Measurements from ENCODE around the gene ROPN1L. TPM values are rescaled to one million over a fixed set of nuclear protein-coding genes. Genes with fewer than 3 reads are reported as not detected.

ROPN1L gene
- polyA plus RNA-seq, 1 donor from 2014 or later = 0.52 TPM

DNA sequence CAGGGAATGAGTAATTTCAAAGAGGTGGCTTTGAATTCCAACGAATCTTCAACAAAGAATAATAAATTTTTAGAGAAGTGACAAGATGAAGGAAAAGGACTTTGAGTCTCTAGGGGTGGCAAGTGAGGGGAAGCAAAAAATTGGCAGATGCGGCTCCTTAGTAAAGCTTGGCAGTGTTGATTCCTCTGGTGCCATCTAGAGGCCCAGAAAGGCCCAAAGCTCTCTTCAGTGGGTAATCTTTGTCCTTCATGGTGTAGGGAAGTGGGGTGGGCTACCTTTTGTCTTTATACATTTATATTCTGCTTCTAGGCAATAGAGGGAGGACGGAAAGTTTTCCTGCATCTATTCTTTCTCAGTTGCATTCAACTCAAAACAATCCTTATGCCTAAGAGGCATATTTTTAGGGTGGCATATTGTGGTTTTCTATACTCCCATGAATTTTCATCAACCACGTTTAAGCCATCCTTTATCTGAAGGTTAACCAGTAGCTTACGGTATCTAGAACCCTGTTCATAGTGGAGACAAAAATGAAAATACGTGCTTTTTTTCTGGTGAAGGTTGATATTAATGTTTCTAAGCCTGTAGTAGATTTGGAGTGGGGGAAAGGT is 17.5 kb upstream of the ROPN1L start:
- H3K4me2 ChIP-seq (ENCODE audit: low read length) = no peak overlapping the region
- H2AFZ ChIP-seq (ENCODE audit: low read depth, low read length) = no peak overlapping the region
- no peaks in the 10 kb centered on the region for H3K9me3 ChIP-seq (ENCODE audit: low read length)
- no peaks in the 10 kb centered on the region for H3K9me2 ChIP-seq (ENCODE audit: insufficient read depth, low read length)
- no peaks in the 10 kb centered on the region for H4K20me1 ChIP-seq (ENCODE audit: insufficient read depth)
- no peaks in the 10 kb centered on the region for H3K79me2 ChIP-seq (replicated peaks; ENCODE audit: insufficient read depth, low read length)
- H3F3A ChIP-seq (ENCODE audit: insufficient read depth, low read length, poor library complexity, severe bottlenecking) = no peaks in the 10 kb centered on the region
- no peak overlapping the region for H3K27ac ChIP-seq (ENCODE audit: low read length)
- peaks cover 15% of the 10 kb centered on the region for H3K36me3 ChIP-seq (ENCODE audit: insufficient read depth, low read length)
- H3K4me3 ChIP-seq (ENCODE audit: low read length) = no peak overlapping the region
- H3K27me3 ChIP-seq (ENCODE audit: insufficient read depth, low read depth, low read length) = no peaks in the 10 kb centered on the region
- H3K9ac ChIP-seq (ENCODE audit: low read length) = no peak overlapping the region
- TF ChIP-seq SMC3 (conservative IDR thresholded peaks at IDR 0.05; ENCODE audit: poor library complexity) = peak; percentile 71
- TF ChIP-seq TAF1 (IDR thresholded peaks at IDR 0.05; ENCODE audit: low read depth) = no peak
- TF ChIP-seq, protein P1, sequence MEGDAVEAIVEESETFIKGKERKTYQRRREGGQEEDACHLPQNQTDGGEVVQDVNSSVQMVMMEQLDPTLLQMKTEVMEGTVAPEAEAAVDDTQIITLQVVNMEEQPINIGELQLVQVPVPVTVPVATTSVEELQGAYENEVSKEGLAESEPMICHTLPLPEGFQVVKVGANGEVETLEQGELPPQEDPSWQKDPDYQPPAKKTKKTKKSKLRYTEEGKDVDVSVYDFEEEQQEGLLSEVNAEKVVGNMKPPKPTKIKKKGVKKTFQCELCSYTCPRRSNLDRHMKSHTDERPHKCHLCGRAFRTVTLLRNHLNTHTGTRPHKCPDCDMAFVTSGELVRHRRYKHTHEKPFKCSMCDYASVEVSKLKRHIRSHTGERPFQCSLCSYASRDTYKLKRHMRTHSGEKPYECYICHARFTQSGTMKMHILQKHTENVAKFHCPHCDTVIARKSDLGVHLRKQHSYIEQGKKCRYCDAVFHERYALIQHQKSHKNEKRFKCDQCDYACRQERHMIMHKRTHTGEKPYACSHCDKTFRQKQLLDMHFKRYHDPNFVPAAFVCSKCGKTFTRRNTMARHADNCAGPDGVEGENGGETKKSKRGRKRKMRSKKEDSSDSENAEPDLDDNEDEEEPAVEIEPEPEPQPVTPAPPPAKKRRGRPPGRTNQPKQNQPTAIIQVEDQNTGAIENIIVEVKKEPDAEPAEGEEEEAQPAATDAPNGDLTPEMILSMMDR (IDR thresholded peaks at IDR 0.05; ENCODE audit: poor library complexity, severe bottlenecking) = peak; percentile 69
- TF ChIP-seq, protein P2, sequence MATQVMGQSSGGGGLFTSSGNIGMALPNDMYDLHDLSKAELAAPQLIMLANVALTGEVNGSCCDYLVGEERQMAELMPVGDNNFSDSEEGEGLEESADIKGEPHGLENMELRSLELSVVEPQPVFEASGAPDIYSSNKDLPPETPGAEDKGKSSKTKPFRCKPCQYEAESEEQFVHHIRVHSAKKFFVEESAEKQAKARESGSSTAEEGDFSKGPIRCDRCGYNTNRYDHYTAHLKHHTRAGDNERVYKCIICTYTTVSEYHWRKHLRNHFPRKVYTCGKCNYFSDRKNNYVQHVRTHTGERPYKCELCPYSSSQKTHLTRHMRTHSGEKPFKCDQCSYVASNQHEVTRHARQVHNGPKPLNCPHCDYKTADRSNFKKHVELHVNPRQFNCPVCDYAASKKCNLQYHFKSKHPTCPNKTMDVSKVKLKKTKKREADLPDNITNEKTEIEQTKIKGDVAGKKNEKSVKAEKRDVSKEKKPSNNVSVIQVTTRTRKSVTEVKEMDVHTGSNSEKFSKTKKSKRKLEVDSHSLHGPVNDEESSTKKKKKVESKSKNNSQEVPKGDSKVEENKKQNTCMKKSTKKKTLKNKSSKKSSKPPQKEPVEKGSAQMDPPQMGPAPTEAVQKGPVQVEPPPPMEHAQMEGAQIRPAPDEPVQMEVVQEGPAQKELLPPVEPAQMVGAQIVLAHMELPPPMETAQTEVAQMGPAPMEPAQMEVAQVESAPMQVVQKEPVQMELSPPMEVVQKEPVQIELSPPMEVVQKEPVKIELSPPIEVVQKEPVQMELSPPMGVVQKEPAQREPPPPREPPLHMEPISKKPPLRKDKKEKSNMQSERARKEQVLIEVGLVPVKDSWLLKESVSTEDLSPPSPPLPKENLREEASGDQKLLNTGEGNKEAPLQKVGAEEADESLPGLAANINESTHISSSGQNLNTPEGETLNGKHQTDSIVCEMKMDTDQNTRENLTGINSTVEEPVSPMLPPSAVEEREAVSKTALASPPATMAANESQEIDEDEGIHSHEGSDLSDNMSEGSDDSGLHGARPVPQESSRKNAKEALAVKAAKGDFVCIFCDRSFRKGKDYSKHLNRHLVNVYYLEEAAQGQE (IDR thresholded peaks at IDR 0.05; ENCODE audit: borderline replicate concordance) = no peak
- no peak for TF ChIP-seq EZH2 (IDR thresholded peaks at IDR 0.05; ENCODE audit: borderline replicate concordance, insufficient read depth, low read length, poor library complexity, severe bottlenecking)
- TF ChIP-seq EP300 (conservative IDR thresholded peaks at IDR 0.05; ENCODE audit: poor library complexity, severe bottlenecking) = no peak
- no peak for TF ChIP-seq POLR2AphosphoS5 (IDR thresholded peaks at IDR 0.05)
- peak; percentile 73 for TF ChIP-seq RAD21 (conservative IDR thresholded peaks at IDR 0.05)
- no peak for TF ChIP-seq MXI1 (conservative IDR thresholded peaks at IDR 0.05; ENCODE audit: poor library complexity, severe bottlenecking)

GRCh38 chr5:10427201-10427600 is 14.5 kb upstream of the ROPN1L start:
- Histone ChIP-seq H4K20me1 (ENCODE audit: insufficient read depth) (no peaks in the 10 kb centered on the region), H3F3A (ENCODE audit: insufficient read depth, low read length, poor library complexity, severe bottlenecking) (no peaks in the 10 kb centered on the region), H3K4me2 (ENCODE audit: low read length) (no peak overlapping the region), H3K9ac (ENCODE audit: low read length) (no peak overlapping the region), H3K79me2 (replicated peaks; ENCODE audit: insufficient read depth, low read length) (no peaks in the 10 kb centered on the region), H3K9me2 (ENCODE audit: insufficient read depth, low read length) (no peaks in the 10 kb centered on the region), H3K36me3 (ENCODE audit: insufficient read depth, low read length) (peaks cover 7% of the 10 kb centered on the region), H3K27me3 (ENCODE audit: insufficient read depth, low read depth, low read length) (no peaks in the 10 kb centered on the region), H3K9me3 (ENCODE audit: low read length) (no peaks in the 10 kb centered on the region), H3K27ac (ENCODE audit: low read length) (no peak overlapping the region), H2AFZ (ENCODE audit: low read depth, low read length) (no peak overlapping the region), H3K4me3 (ENCODE audit: low read length) (no peak overlapping the region)
- TF ChIP-seq, protein P2 (IDR thresholded peaks at IDR 0.05; ENCODE audit: borderline replicate concordance) = no peak
- TF ChIP-seq EP300 (conservative IDR thresholded peaks at IDR 0.05; ENCODE audit: poor library complexity, severe bottlenecking) (no peak), TAF1 (IDR thresholded peaks at IDR 0.05; ENCODE audit: low read depth) (no peak), POLR2AphosphoS5 (IDR thresholded peaks at IDR 0.05) (no peak), MXI1 (conservative IDR thresholded peaks at IDR 0.05; ENCODE audit: poor library complexity, severe bottlenecking) (no peak), EZH2 (IDR thresholded peaks at IDR 0.05; ENCODE audit: borderline replicate concordance, insufficient read depth, low read length, poor library complexity, severe bottlenecking) (no peak), RAD21 (conservative IDR thresholded peaks at IDR 0.05) (no peak), SMC3 (conservative IDR thresholded peaks at IDR 0.05; ENCODE audit: poor library complexity) (no peak)
- TF ChIP-seq, protein P1 (IDR thresholded peaks at IDR 0.05; ENCODE audit: poor library complexity, severe bottlenecking) = no peak
